GM18517 (cell line): ENCODE data around the gene DACH1.

Experiments used
- ATAC-seq: cut with Tn5 transposase; IDR thresholded peaks from one replicate; pipeline ENCODE4 v1.9.1; 2021; ENCODE audit warnings: mild to moderate bottlenecking, moderate library complexity; ENCODE audit not compliant: unreplicated experiment

DACH1 gene

DNA sequence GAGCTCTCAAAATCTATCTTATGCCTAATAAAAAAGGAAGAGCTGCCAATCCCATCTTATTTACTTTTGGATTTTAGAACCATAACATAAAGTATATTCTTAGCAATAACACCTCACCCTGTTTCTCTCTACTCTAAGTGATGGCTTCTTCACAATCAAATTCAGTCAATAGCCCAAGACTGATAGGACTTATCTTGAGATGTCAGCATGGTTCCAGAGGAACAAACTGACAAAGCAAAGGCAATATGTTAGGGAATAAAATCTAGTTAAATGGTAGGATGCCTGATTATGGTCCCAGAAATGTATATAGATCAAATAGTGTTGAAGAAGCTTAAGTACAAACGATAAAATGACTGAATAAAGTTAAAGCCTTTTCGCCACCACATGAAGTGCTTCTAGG is 36.3 kb downstream of the DACH1 start:
- ATAC-seq, result no peak

DNA sequence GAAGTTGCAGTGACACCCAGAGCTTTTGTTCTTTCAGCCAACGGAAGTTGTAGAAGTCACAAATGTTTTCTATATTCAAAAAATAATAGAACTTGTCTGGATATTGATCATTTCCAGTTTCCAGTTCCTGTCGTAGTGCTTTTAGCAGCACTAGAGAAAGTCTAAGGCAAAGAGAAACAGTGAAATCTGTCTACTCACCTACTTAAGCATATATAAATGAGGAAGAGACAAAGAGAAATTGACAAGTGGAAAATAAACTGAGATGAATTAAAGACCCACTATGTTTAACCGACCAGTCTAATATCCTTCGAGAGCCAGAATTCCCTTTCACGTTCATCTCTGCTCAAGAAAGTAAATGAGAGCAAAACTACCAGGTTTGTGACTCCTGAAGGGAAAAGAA is 36.7 kb downstream of the DACH1 start:
- ATAC-seq, result no peak

DNA sequence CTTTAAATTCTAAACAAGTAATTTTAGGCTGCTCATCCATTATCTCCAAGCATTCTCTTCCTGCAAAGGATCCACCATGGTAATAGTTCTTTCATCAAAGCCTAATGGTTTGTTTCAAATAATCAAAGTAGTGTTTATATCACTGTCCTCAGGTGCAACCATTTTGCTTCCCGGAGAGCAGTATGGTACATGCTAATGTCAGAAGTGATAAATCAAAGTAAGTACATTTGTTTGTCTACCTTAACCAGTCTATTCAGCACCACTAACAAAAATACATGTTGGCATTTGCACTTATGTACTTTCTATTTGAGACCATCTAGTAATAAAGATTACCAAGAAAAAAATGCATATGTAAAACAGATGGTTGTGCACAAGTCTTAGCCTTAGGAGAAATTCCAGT is 37.5 kb downstream of the DACH1 start:
- no peak for ATAC-seq

- ATAC-seq, result no peak
Observed at GRCh38 chr13:71828564-71828963, 38.4 kb downstream of the DACH1 start.

GRCh38 chr13:71828117-71828516 is 38.9 kb downstream of the DACH1 start:
- no peak for ATAC-seq

DNA sequence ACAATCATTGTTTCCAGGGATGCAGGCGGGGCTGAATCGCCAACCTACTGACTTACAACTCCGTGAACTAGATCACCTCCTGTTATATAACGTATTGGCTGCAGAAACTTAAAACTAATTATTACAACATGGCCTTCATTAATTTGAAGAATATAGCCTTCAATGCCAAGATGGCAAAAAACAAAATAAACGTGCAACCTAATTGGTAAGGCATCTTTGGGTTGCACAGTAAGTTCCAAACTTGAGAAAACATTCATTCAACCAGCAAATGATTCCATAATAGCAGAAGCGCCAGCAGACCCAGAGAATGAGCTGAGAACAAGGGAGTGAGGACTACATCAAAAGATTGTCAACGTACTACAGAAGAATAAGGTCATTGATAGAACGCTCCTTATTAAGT is 39.8 kb downstream of the DACH1 start:
- ATAC-seq, result no peak

GRCh38 chr13:71820699-71821098 is 46.3 kb downstream of the DACH1 start:
- ATAC-seq, result no peak

DNA sequence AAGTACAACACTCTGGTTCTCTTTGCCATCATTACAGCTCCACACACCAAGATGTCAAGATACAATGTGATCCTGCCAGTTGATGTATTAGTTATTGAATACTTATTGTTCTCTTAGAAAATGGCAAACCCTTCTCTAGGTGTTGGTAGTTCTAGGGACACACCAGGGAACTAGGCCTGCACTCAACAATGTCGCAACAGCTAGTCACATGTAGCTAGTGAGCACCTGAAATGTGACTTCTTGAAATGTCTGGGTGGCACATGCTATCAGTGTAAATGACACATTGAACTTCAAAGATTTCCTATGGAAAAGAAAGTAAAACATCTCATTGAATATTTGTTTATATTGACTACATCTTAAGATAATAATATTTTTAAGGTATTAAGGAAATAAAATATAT is 49.7 kb downstream of the DACH1 start:
- no peak for ATAC-seq

GRCh38 chr13:71814806-71815360 is 52.1 kb downstream of the DACH1 start:
- ATAC-seq, result no peak

DNA sequence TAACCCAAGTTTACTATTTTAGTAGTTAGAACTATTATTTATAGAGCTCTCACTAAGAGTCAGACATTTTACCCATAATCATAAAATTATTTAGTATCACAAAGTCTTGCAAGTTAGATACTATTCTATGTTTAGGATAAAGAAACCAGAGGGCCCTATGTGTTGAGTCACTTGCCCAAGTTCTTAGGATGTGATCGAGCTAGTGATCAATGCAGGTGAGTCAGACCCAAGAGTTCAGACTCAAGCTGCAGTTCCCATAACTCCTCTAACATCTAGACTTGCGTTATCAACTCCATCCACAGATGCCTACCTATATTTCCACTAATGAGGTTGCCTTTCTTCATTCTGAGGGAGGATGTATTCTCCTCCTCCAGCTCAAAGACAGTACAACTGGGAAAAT is 53.8 kb downstream of the DACH1 start:
- ATAC-seq, result no peak

GRCh38 chr13:71811344-71811743 is 55.7 kb downstream of the DACH1 start:
- ATAC-seq, result no peak

- ATAC-seq, result no peak
Observed at GRCh38 chr13:71808708-71809107, 58.3 kb downstream of the DACH1 start.

DNA sequence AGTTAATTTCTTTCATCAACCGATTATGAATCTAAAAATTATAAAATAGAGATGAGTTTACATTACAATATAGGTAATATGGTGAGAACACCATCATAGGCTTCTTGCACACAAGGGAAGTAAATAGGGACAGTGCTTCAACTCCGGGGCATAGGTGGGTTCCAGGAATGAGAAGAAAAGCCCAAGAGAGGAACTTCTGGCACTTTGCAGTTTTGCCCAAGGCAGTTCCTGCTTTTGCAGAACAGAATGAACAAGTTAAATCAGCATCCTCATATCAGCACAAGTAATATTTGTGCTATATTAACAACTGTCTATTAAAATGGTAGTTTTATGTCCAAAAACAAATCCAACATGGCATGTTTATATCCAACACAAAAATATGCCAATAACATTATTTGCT is 60.1 kb downstream of the DACH1 start:
- no peak for ATAC-seq

GRCh38 chr13:71803066-71803465 is 63.9 kb downstream of the DACH1 start:
- ATAC-seq, result no peak

DNA sequence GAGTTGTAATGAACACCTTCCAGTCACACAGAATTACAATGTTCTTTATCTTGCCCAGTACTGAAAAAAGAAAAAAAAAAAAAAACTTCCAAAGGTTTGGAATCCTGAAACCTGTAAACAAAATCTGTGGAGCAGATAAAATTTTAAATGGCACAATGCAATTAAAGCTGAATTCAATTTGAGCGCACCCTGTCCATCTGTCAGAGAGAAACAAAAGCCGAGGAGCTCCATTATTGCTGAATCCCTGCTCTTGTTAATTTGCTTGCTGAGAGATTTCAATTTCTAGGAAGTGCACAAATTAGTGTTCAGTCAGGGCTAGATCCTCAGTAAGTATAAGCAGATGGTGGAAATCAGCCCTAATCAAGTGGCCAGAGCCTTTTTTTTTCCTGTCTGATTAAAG is 65.2 kb downstream of the DACH1 start:
- ATAC-seq, result no peak

DNA sequence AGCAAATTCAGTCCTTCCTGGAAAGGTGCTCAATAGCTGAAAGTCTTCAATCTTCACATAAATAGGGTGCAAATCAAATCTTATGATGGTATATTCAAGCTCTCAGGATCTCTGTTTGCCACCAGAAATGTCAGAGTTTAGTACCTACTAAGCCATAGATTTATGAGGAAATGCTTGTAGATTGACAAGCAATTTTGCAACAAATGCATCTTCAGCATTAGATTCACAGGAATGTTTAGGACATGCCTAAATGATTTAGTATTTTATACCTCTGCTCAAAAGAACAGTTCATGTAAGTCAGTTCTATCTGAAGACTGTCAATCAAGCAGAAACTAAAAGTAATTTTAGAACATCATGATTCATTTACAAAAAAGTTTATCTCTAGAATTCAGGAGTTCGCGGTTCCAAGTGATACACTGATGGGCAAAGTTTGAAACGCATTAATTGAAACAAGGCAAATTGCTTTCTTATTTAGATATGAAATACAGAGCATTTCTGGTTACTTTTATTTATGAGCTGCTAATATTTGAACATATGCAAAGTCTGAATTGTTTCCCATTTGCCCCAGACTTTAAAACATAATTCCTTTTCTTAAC is 65.7 kb downstream of the DACH1 start:
- ATAC-seq, result no peak

DNA sequence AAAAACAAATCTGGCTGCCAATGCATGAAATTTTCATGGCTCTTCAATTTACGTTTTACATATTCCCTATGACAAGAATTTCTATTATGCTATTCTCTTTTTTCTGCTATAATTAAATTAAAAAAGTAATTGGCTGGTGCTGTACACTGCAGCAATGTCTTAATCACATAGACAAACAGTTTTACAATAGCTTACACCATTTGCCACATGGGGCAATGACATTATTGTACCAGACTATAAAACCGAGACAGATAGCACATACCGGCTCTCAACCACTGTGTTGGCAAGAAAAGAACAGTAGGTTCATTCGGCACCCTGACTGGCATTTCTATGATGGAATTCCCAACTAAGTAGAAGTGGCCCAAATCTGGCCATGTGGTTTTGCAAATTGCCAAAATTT is 67.7 kb downstream of the DACH1 start:
- no peak for ATAC-seq

GRCh38 chr13:71798707-71799106 is 68.3 kb downstream of the DACH1 start:
- no peak for ATAC-seq

DNA sequence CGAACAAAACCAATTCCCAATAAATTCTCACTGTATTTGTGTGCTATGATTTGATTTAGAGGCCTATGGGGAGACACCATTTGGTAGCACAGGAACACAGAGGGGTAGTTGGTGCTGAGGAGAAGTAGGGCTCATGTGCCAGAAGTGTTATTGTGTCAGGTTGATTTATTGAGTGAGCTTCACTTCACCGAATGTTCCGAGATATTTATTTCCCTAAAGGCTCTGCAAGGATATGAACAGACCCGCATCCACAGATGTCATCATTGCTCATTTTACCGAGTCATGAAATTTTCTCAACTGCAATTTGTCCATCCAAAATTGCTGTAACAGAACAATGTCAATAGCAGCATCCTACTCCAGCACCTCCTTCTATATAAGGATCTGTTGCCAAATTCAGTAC is 69.5 kb downstream of the DACH1 start:
- ATAC-seq, result no peak

GRCh38 chr13:71789693-71790329 is 77.2 kb downstream of the DACH1 start:
- ATAC-seq, result no peak

- no peak for ATAC-seq
Observed at GRCh38 chr13:71789037-71789436, 78.0 kb downstream of the DACH1 start.

DNA sequence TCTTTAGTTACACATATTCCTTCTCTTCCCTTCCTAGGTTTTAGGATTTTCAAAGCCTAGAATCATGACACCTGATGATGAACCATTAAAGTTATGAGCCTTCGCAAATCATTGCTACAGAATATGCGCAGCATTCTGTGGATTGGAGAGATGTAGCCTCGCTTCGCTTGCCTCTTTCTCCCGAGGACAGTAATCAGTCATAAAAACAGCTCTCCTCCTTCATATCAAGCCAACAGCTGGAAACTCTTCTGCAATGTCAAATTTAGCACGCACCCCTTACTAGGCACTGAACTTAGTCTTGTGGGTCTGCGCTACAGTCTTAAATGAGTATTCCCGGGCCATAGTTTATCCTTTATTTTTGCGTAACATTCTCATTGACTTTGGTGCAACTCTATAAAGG is 79.6 kb downstream of the DACH1 start:
- ATAC-seq, result no peak

GRCh38 chr13:71786875-71787274 is 80.1 kb downstream of the DACH1 start:
- ATAC-seq, result no peak
